ENCODE data around the gene TBC1D1. TPM values are rescaled to one million over a fixed set of nuclear protein-coding genes. Genes with fewer than 3 reads are reported as not detected.

The TBC1D1 gene
- total RNA-seq, 1 experiment from 2014 or later, result 42.6 TPM

GRCh38 chr4:38135201-38135600 lies 244.3 kb downstream of the TBC1D1 start:
- no TSS peak for BruUV-seq (replicated peaks)
- POLR2A ChIA-PET (ENCODE audit: low non-redundant PET), result no interaction called here
- no peaks in the 10 kb centered on the region for H3K9me3 ChIP-seq (ENCODE audit: low read depth, low read length, poor library complexity, severe bottlenecking)
- TF ChIP-seq EZH2 (IDR thresholded peaks at IDR 0.05; ENCODE audit: borderline replicate concordance, low read depth, low read length, poor library complexity, severe bottlenecking) (no peak), CTCF (conservative IDR thresholded peaks at IDR 0.05; ENCODE audit: low read depth, low read length) (no peak)
- H3K4me3 ChIP-seq (ENCODE audit: low read depth, low read length, poor library complexity, severe bottlenecking), result no peak overlapping the region
- H3K36me3 ChIP-seq (ENCODE audit: insufficient read depth, low read length, poor library complexity, severe bottlenecking), result no peaks in the 10 kb centered on the region
- H3K27ac ChIP-seq (ENCODE audit: low read depth, low read length, poor library complexity, severe bottlenecking), result no peak overlapping the region
- H3K4me1 ChIP-seq (ENCODE audit: insufficient read depth, low read length, poor library complexity, severe bottlenecking), result no peaks in the 10 kb centered on the region
- H3K27me3 ChIP-seq (replicated peaks; ENCODE audit: insufficient read depth, low read depth, low read length, poor library complexity), result no peaks in the 10 kb centered on the region
- CTCF ChIA-PET, result no interaction called here
- DNase-seq (ENCODE audit: low spot score), result no peak
- intact Hi-C loops (cut with micrococcal nuclease; ENCODE audit: unreplicated experiment), result no loop called here

GRCh38 chr4:38136604-38137003 lies 245.7 kb downstream of the TBC1D1 start:
- Histone ChIP-seq H3K9me3 (ENCODE audit: low read depth, low read length, poor library complexity, severe bottlenecking) (no peaks in the 10 kb centered on the region), H3K27ac (ENCODE audit: low read depth, low read length, poor library complexity, severe bottlenecking) (no peak overlapping the region), H3K4me1 (ENCODE audit: insufficient read depth, low read length, poor library complexity, severe bottlenecking) (no peaks in the 10 kb centered on the region), H3K27me3 (replicated peaks; ENCODE audit: insufficient read depth, low read depth, low read length, poor library complexity) (no peaks in the 10 kb centered on the region), H3K4me3 (ENCODE audit: low read depth, low read length, poor library complexity, severe bottlenecking) (no peak overlapping the region), H3K36me3 (ENCODE audit: insufficient read depth, low read length, poor library complexity, severe bottlenecking) (no peaks in the 10 kb centered on the region)
- ChIA-PET POLR2A (ENCODE audit: low non-redundant PET) (no interaction called here), CTCF (no interaction called here)
- TF ChIP-seq CTCF (conservative IDR thresholded peaks at IDR 0.05; ENCODE audit: low read depth, low read length) (no peak), EZH2 (IDR thresholded peaks at IDR 0.05; ENCODE audit: borderline replicate concordance, low read depth, low read length, poor library complexity, severe bottlenecking) (no peak)
- no TSS peak for BruUV-seq (replicated peaks)
- intact Hi-C loops (cut with micrococcal nuclease; ENCODE audit: unreplicated experiment), result no loop called here
- no peak for DNase-seq (ENCODE audit: low spot score)

DNA sequence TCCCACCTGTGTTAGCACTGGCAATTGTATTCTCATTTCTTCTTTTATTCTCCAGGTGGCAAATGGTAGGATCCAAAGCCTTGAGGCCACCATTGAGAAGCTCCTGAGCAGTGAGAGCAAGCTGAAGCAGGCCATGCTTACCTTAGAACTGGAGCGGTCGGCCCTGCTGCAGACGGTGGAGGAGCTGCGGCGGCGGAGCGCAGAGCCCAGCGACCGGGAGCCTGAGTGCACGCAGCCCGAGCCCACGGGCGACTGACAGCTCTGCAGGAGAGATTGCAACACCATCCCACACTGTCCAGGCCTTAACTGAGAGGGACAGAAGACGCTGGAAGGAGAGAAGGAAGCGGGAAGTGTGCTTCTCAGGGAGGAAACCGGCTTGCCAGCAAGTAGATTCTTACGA lies 246.2 kb downstream of the TBC1D1 start:
- H3K27ac ChIP-seq (ENCODE audit: low read depth, low read length, poor library complexity, severe bottlenecking), result no peak overlapping the region
- no peaks in the 10 kb centered on the region for H3K9me3 ChIP-seq (ENCODE audit: low read depth, low read length, poor library complexity, severe bottlenecking)
- H3K4me3 ChIP-seq (ENCODE audit: low read depth, low read length, poor library complexity, severe bottlenecking), result no peak overlapping the region
- intact Hi-C loops (cut with micrococcal nuclease; ENCODE audit: unreplicated experiment), result no loop called here
- CTCF ChIA-PET, result no interaction called here
- H3K36me3 ChIP-seq (ENCODE audit: insufficient read depth, low read length, poor library complexity, severe bottlenecking), result no peaks in the 10 kb centered on the region
- no TSS peak for BruUV-seq (replicated peaks)
- POLR2A ChIA-PET (ENCODE audit: low non-redundant PET), result no interaction called here
- TF ChIP-seq CTCF (conservative IDR thresholded peaks at IDR 0.05; ENCODE audit: low read depth, low read length), result no peak
- no peak for TF ChIP-seq EZH2 (IDR thresholded peaks at IDR 0.05; ENCODE audit: borderline replicate concordance, low read depth, low read length, poor library complexity, severe bottlenecking)
- DNase-seq (ENCODE audit: low spot score), result no peak
- no peaks in the 10 kb centered on the region for H3K4me1 ChIP-seq (ENCODE audit: insufficient read depth, low read length, poor library complexity, severe bottlenecking)
- H3K27me3 ChIP-seq (replicated peaks; ENCODE audit: insufficient read depth, low read depth, low read length, poor library complexity), result no peaks in the 10 kb centered on the region
